Activated T-cell treated with anti-CD3 and anti-CD28 coated beads for 24 hours (primary cell): ENCODE results near the gene BACE1-AS.
"Not testable (repeated sequence)": the region's sequence is repeated elsewhere in the genome, so short reads cannot be mapped to it uniquely, and the experiment has no call there.

ENCODE experiments used
- DNase-seq: peaks from one replicate; pipeline ENCODE4 v3.0.0-alpha.2; 2020; ENCODE audit warnings: low read depth

Gene BACE1-AS

DNA sequence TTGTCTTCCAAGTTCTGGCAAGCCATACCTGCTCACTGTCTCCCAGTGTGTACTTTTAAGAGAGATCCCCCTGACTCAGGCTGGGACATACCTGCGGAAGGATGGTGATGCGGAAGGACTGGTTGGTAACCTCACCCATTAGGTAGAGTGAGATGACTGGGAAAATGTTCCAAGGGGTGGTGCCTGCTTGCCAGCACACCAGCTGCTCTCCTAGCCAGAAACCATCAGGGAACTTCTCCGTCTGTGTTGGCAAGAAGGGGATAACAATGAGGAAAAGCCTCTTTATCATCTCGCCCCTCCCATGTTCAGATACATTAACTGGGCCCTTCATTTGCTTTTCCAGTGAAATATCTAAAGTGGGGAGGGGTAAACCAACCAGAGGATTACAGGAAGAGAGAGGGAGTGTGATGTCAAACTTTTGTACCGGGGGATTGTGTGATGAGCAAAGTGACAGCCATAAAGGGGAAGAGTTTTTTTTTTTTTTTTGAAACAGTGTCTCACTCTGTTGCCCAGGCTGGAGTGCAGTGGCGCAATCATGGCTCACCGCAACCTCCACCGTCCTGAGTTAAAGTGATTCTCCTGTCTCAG, at the start of gene BACE1-AS:
BACE1-AS (plus strand) TSS at position 538 of the 588 bp plus-strand sequence.
- no peak for DNase-seq

DNA sequence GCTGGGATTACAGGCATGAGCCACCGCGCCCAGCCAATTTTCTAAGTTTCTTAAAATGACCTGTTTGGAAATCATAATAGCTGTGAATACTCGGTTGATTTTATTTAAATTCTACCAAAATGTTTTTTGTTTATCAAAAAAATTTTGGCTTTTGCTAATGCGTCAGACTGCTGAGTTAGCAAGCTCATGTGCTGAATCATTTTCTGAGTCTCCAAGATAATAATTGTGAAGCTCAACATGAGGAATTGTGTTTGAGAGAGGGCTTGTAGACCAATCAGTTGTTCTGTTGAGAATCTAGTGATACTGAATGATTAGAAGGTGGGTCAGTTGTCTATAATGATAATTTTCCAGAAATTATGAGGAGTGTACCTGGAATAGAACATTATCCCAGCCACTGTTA, 42.8 kb upstream of the BACE1-AS start:
- DNase-seq, result no peak

DNA sequence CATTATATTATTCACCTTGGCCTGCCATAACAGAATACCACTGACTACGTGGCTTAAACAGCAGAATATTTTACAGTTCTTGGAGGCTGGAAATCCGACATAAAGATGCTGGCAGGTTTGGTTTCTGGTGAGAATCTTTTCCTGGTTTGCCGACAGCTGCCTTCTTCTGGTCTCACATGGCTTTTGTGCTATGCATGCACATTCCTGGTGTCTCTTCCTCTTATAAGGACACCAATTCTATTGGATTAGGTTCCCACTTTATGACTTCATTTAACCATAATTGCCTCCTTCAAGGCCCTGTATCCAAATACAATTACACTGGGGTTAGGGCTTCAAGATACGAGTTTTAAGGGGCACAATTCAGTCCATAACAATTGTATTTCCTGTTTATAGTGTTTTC, 41.6 kb upstream of the BACE1-AS start:
- no peak for DNase-seq

DNA sequence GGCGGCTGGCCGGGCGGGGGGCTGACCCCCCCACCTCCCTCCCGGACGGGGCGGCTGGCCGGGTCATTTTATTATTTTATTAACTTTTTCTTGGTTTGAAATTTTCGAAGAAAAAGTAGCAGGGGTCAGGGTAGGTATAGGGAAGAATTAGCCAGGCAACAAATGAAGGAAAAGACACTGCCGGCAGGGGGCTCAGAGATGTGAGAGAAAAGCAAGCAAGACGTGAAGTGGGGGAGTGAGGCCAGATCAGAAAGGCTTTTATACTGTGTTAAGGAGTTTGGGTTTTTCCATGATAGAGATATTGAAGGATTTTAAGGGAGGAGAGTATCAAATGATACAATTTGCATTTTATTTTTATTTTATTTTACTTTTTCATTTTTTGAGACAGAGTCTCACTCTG, 39.6 kb upstream of the BACE1-AS start:
- no peak for DNase-seq

DNA sequence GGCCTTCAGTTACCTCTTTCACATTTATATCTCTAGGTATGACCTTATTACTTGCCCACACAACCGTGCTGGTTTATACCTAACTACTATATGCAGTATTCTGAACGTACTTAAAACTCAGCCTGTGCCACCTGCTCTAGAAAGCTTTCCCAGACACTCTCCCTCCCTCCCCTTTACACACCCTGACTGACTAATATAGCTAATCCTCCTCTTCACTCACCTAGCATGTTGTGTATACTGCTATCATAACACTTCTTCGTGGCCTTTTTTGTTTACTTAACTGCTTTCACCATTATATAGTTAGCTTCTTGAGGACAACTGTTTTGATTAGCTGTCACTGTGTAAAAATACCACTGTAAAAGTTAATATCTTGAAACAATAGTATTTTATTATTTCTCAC, 35.2 kb upstream of the BACE1-AS start:
- DNase-seq, result no peak

DNA sequence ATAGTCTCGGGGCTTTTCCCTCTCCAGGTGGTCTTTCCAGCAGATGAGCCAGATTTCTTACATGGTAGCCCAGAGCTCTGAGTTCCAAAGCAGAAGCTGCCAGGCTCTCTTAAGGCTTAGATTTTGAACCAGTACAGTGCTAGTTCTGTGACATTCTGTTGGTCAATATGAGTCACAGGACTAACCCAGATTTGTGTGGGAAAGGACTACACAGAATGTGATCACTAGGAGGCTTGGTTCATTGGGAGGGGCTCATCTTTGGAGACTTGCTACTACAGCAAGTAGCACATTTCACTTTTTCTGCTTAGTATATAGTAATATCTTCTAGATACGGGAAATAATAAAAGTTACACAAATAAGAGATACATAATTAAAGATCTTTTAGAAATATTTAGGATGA, 34.6 kb upstream of the BACE1-AS start:
- DNase-seq, result no peak

DNA sequence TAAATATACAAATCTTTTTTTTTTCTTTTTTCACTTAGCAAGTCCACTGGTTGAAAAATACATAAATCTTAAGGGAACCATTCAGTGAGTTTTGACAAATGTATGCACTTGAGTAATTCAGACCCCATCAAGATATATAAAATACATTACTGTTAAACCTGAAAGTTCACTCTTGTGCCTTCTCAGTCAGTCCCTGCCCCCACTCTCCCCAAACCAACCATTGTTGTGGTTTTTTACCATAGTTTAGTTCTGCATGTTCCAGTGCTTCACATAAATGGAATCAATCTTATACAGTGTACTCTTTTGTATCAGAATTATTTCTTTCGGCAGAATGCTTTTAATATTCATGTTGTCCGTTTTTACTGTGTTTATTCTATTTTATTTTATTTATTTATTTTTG, 32.6 kb upstream of the BACE1-AS start:
- DNase-seq, result no peak

DNA sequence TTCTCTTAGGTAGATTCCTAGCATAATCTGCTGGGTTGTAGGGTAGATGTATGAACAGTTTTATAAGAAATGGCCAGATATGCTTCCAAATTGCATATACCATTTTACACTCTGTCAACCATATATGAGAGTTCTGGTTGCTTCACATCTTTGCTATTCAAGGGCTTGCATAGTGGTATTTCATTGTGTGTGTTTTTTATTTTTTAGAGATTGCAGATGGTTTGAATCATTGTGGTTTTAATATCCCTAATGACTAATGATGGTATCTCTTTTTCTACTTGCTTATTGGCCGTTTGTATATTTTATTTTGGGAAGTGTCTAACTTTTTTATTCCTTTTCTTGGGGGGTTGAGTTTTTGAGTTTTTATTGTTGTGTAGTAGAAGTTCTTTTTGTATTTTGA, 31.7 kb upstream of the BACE1-AS start:
- no peak for DNase-seq

DNA sequence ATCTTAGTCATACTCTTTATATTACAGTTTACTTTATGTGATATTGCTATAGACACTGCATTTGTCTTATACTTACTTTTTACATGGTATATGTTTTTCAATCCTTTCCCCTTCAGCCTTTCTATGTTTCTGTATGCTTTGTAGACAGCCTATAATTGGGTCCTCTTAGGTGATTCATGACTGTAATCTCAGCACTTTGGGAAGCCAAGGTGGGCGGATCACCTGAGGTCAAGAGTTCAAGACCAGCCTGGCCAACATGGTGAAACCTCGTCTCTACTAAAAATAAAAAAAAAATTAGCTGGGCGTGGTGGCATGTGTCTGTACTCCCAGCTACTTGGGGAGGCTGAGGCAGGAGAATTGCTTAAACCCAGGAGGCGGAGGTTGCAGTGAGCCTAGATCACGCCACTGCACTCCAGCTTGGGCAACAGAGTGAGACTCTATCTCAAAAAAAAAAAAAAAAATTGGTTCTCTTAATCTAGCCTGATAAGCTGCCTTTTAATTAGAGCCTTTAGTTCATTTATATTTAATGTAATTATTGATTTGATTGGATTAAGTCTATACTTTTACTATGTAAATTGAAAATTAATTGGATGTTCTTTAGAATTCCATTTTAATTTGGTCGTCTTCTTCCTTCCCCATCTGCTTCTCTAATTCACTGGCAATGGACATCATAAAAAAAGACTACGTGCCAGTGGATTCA, 26.4 kb upstream of the BACE1-AS start:
- DNase-seq, result not testable (repeated sequence)

DNA sequence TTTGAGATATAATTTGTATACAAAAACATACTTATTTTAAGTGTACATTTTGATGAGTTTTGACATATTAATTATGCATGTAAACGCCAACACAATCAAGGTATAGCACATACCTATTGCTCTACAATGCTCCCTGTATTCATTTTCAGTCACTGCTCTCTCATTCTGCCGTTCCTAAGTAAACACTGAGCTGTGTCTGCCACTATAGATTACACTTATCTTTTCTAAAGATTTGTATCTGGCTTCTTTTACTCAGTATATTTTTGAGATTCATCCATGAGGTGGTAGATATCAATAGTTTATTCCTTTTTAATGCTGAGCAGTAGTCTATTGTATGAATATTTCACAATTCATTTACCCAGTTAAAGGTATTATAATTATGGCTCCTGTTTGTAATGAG, 25.4 kb upstream of the BACE1-AS start:
- no peak for DNase-seq

DNA sequence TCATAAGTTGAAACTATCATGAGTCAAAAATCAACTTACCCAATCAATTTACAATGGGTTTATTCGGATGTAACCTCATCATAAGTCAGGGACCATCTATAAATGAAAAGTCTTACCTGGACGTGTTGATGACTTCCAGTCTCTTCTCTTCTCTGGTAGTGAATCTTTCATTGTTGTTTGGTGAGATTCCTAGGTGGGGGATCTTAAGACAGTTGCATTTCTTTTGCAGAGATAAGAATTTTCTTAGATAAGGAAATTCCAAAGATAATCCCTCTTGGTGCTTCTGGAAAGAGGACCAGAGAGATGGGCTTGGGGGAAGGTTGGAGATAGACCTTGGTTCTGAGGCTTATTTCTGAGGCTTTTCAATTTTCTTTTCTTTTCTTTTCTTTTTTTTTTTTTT, 21.3 kb upstream of the BACE1-AS start:
- no peak for DNase-seq

DNA sequence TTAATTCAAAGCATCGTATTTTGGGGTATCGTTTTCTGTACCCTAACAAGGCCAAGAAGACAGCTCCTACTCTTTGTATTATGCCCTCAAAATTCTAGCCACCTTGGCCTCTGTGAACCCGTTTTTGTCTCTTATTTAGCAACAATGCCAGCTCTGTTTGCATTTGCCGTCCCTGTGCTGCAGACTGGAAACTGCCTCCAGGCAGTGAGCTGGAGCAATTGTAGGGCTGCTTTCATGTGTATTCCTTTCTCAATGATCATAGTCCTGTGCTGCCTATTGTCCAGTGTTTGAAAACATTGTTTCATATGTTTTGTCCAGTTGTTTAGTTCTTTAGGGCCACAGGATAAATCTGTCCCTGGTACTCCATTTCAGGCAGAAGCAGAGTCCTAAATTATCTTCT, 19.9 kb upstream of the BACE1-AS start:
- DNase-seq, result no peak

DNA sequence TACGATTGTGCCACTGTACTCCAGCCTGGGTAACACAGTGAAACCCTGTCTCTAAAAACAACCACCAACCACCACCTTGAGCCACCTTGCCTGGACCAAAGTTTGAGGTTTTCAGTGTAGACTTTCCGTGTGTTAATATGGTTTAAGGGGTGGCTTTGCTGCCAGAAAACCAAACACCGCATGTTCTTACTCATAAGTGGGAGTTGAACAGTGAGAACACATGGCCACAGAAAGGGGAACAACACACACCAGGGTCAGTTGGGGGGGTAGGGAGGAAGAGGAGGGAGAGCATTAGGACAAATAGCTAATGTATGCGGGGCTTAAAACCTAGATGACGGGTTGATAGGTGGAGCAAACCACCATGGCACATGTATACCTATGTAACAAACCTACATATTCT, 19.0 kb upstream of the BACE1-AS start:
- not testable (repeated sequence) for DNase-seq

DNA sequence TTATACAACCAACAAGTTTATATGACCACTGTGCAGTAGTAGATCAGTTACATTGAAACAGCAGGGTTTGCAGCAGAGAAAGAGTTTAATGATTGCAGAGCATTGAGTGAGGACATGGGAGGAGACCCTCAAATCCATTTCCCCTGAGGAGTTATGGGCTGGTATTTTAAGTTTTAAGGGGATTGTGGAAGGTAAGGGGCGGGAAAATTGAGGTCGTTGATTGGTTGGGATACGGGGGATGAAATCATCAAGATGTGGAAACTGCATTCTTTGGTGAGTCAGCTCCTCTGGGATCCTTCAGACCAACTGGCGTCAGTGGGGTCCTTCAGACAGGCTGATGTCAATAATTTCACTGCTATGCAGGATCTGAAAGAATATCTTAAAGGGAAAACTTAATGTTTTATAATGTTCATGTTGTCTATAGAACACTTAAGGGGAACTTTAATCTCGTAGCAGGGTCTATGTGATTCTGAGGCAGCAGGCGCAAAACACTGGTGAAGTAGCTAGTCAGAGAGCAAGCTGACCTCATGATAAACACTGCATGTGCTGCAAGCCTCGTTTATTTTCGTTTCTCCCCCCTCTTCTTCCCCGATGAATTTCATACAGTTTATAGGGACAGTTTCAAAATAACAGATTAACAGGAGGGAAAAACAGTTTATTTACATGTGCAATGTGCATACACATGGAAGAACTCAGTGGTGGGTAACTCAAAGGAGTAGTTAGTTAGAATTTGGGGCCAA, 17.4 kb upstream of the BACE1-AS start:
- no peak for DNase-seq

DNA sequence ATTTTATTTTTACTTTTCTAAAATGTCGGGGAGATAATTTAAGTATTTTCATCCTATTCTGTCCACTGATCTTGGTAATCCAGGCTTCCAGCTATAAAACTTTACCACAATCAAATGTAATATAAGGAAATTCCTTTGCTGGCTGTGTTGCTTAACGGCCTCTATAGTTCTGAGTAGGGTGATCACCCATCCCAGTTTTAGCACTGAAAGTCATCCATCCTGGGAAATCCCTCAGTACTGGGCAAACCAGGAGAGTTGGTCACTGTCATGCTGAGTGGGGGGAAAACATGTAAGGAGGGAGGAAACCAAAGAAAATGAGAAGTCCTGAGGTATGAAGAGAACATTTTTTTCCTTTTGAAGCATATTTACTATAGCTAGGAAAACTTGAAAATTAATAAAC, 12.8 kb upstream of the BACE1-AS start:
- no peak for DNase-seq

DNA sequence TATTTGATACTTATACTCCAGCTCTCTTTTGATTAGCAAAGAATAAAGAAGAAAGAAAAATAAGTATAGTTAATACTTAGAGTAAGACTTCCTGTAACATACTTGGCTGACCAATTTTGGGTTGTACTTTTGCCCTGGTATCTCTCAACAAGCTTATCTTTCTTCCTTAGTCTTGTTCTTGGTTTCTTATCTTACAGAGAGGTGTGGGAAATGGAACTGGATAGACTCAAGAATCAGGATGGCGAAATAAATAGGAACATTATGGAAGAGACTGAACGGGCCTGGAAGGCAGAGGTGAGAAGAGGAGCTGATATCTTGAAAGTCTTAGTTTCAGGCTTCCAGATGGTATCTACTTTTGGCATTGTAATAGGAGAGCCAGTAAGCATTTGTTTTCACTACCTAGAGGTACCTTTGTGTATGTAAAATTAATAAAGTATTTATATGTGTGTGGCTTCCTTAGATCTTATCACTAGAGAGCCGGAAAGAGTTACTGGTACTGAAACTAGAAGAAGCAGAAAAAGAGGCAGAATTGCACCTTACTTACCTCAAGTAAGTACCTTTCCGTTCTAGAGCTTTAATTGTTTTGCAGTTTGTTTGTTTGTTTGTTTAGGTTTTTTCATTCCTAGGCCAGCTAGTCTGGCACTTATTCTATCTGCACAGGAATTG, 11.3 kb upstream of the BACE1-AS start:
- DNase-seq, result no peak

DNA sequence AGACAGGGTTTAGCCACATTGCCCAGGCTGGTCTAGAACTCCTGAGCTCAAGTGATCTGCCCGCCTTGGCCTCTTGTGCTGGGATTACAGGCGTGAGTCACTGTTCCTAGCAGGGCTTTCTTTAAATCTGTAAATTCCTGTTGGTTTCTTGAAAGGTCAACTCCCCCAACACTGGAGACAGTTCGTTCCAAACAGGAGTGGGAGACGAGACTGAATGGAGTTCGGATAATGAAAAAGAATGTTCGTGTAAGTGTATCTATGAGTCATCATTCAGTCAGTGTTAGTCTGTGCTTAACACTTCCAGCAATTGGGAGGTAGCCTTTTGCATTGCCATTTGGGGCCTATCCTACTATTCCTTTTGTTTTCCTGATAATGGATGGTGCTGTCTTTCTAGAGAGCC, 10.0 kb upstream of the BACE1-AS start:
- no peak for DNase-seq

DNA sequence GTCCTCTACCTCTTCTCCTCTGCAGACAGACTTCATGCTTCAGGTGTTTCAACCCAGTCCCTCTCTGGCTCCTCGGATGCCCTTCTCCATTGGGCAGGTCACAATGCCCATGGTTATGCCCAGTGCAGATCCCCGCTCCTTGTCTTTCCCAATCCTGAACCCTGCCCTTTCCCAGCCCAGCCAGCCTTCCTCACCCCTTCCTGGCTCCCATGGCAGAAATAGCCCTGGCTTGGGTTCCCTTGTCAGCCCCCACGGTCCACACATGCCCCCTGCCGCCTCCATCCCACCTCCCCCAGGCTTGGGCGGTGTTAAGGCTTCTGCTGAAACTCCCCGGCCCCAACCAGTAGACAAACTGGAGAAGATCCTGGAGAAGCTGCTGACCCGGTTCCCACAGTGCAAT, 9.3 kb upstream of the BACE1-AS start:
- no peak for DNase-seq

DNA sequence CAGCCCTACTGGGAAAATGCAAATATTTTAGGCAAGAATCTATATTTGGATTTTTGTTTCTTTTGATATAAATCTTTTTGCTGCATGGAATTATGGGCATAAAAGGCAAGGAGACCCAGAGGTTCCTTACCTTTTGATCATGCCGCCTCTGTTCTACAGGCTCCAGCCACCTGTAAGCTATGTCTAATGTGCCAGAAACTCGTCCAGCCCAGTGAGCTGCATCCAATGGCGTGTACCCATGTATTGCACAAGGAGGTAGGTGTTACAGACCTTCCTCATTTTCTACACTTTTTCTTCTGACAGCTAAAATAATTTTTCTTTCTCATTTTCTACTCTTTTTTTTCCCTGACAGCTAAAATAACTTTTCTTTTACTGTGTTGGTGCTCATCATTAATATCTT, 8.2 kb upstream of the BACE1-AS start:
- no peak for DNase-seq

DNA sequence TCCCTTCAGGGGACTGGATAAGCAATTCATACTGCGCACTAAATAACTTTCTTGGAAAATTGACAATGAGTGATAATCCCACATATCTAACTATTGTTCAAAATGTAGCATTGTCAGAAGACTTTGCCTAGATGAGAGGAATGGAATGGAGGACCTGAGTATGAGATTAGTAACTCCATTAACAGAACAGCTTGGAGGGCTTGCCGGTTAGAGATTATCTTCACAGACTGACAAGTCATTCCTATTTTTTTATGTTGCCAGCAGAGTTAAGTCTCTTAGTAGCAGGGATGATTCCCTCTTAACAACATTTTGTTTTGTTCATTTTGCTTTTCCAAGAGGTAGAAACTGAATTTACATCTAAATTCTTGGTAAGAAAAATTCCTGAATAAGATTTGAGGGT, 7.1 kb upstream of the BACE1-AS start:
- no peak for DNase-seq

DNA sequence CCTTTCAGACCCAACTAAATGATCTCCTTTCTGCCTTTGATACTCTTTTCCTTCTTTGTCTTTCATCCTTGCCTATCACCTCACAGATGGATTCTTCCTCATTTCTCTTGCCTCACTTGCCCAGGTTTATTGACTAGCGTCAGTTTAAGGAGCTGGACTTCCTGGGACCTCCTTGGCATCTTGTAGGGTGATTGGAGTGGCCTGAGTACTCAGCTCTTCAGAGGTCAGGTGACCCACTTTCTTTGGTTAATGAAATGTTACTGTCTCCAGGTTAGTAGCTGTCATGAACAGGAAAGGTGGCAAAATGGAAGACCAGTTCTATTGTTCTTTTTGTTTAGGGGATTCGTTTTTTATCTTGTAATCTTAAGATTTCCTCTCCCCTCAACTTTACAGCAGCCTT, 4.6 kb upstream of the BACE1-AS start:
- DNase-seq, result no peak

DNA sequence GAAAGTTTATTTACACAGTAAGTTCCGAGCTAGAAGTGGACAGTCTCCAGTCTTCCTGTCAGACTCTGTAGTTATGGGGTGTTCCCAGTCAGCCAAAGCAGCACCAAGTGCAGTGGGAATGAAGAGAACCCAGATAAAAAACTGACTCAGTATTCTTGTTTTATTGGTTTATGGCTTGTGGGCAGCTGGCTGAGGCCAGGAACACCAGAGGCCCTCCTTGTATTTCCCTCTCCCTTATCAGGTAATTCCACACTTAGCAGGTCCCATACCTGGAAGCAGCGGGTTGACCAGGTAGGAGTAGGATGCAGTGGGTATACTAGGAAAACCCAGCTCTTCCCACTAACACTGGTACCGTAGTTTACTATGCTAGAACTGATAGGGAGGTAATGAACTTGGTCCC, 3.5 kb upstream of the BACE1-AS start:
- DNase-seq, result no peak

DNA sequence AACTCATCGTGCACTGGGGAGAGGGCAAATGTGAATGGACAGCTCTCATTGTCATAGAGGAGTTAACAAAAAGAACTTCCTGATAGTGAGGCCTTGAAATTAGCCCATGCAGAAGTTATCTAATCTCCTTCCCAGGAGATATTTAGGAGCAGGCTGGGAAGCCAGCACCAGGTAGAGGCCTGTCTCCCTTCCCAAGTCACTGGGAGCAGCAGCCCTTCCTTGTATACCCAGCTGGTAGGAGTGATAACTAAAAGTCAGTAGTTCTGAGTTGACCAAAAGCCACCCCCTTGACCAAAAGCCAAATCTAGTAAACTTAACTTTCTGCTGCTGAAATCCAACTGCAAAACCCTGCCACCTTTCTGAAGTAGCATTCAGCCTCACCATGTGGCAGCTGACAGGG, 1.4 kb upstream of the BACE1-AS start:
- DNase-seq, result no peak
